ENCODE measurements around the gene ARHGAP28.

GRCh38 chr18:6764382-6764781 is 34.9 kb downstream of the ARHGAP28 start:
- no peak for TF ChIP-seq CTCF (IDR thresholded peaks at IDR 0.05)
- no peak for TF ChIP-seq POLR2A (IDR thresholded peaks at IDR 0.05)
